SK-N-SH treated with all-trans-retinoic acid at 6 μM for 48 hours (cell line): ENCODE measurements around the gene OR1J1.

Experiments
- ATAC-seq: fragments of 200-7000 bp; cut with Tn5 transposase; 3 replicates; pipeline ENCODE4 v1.9.1; 2020; ENCODE audit warnings: mild to moderate bottlenecking, moderate library complexity
- ARNTL ChIP-seq: fragments of 450-650 bp; formaldehyde crosslinking; IDR thresholded peaks from 2 replicates; pipeline ENCODE4 v1.5.0; 2020; ENCODE audit warnings: low read depth, mild to moderate bottlenecking, moderate library complexity, borderline replicate concordance
- BACH2 ChIP-seq: fragments of 250-450 bp; sonication (Bioruptor Pico); IDR thresholded peaks from 2 replicates; pipeline ENCODE4 v1.9.0; 2021; ENCODE audit warnings: mild to moderate bottlenecking, borderline replicate concordance
- CSDC2 ChIP-seq: fragments of 250-450 bp; sonication (Bioruptor Pico); IDR thresholded peaks from 2 replicates; pipeline ENCODE4 v1.5.0; 2020; ENCODE audit warnings: mild to moderate bottlenecking, moderate library complexity
- ESRRG ChIP-seq: fragments of 250-450 bp; sonication (Bioruptor Pico); IDR thresholded peaks from 2 replicates; pipeline ENCODE4 v1.6.1; 2021; ENCODE audit warnings: mild to moderate bottlenecking
- GLIS3 ChIP-seq: fragments of 250-450 bp; sonication (Bioruptor Pico); IDR thresholded peaks from 2 replicates; pipeline ENCODE4 v1.5.0; 2020; ENCODE audit warnings: mild to moderate bottlenecking, moderate library complexity
- ISL1 ChIP-seq: fragments of 250-450 bp; sonication (Bioruptor Pico); IDR thresholded peaks from 2 replicates; pipeline ENCODE4 v2.1.2; 2022; ENCODE audit warnings: mild to moderate bottlenecking, moderate library complexity
- OSR1 ChIP-seq: fragments of 250-450 bp; sonication (Bioruptor Pico); IDR thresholded peaks from 2 replicates; pipeline ENCODE4 v1.8.0; 2022; ENCODE audit warnings: moderate library complexity, mild to moderate bottlenecking, inconsistent platforms
- PPARA ChIP-seq: fragments of 250-450 bp; sonication (Bioruptor Pico); IDR thresholded peaks from 2 replicates; pipeline ENCODE4 v1.5.0; 2020; ENCODE audit warnings: mild to moderate bottlenecking, borderline replicate concordance
- RARB ChIP-seq: fragments of 250-450 bp; sonication (Bioruptor Pico); IDR thresholded peaks from 2 replicates; pipeline ENCODE4 v1.8.0; 2021; ENCODE audit warnings: mild to moderate bottlenecking, moderate library complexity
- SNAI2 ChIP-seq: fragments of 250-450 bp; sonication (Bioruptor Pico); IDR thresholded peaks from 2 replicates; pipeline ENCODE4 v1.5.0; 2020; ENCODE audit warnings: mild to moderate bottlenecking, moderate library complexity
- TCF4 ChIP-seq: fragments of 250-450 bp; sonication (Bioruptor Pico); IDR thresholded peaks from 2 replicates; pipeline ENCODE4 v1.8.0; 2021; ENCODE audit warnings: mild to moderate bottlenecking, moderate library complexity, borderline replicate concordance
- TOX ChIP-seq: fragments of 250-450 bp; sonication (Bioruptor Pico); IDR thresholded peaks from 2 replicates; pipeline ENCODE4 v1.8.0; 2021; ENCODE audit warnings: mild to moderate bottlenecking, moderate library complexity, borderline replicate concordance
- ZC3H10 ChIP-seq: fragments of 250-450 bp; sonication (Bioruptor Pico); IDR thresholded peaks from 2 replicates; pipeline ENCODE4 v1.5.1; 2021; ENCODE audit warnings: mild to moderate bottlenecking, moderate library complexity
- ZFP3 ChIP-seq: fragments of 250-450 bp; sonication (Bioruptor Pico); IDR thresholded peaks from 2 replicates; pipeline ENCODE4 v1.5.0; 2020; ENCODE audit warnings: mild to moderate bottlenecking, moderate library complexity
- ZFP30 ChIP-seq: fragments of 450-650 bp; formaldehyde crosslinking; IDR thresholded peaks from 2 replicates; pipeline ENCODE4 v1.5.0; 2022; ENCODE audit warnings: mild to moderate bottlenecking, moderate library complexity
- ZNF565 ChIP-seq: fragments of 450-650 bp; formaldehyde crosslinking; conservative IDR thresholded peaks from 2 replicates; pipeline ENCODE4 v1.5.0; 2020; ENCODE audit warnings: low read depth, mild to moderate bottlenecking, moderate library complexity
- ZNF70 ChIP-seq: fragments of 450-650 bp; formaldehyde crosslinking; IDR thresholded peaks from 2 replicates; pipeline ENCODE4 v1.5.0; 2020; ENCODE audit warnings: mild to moderate bottlenecking, moderate library complexity
- ZNF8 ChIP-seq: fragments of 450-650 bp; formaldehyde crosslinking; IDR thresholded peaks from 2 replicates; pipeline ENCODE4 v1.5.0; 2020; ENCODE audit warnings: mild to moderate bottlenecking, moderate library complexity
- TF ChIP-seq, protein P1 (sequence below): fragments of 250-450 bp; sonication (Bioruptor Pico); IDR thresholded peaks from 2 replicates; pipeline ENCODE4 v1.5.1; 2020; ENCODE audit warnings: low read depth, mild to moderate bottlenecking, moderate library complexity
- TF ChIP-seq, protein P2 (sequence below): fragments of 250-450 bp; sonication (Bioruptor Pico); IDR thresholded peaks from 2 replicates; pipeline ENCODE4 v1.8.0; 2020; ENCODE audit warnings: mild to moderate bottlenecking, moderate library complexity, borderline replicate concordance
- TF ChIP-seq, protein P3 (sequence below): fragments of 250-450 bp; sonication (Bioruptor Pico); IDR thresholded peaks from 2 replicates; pipeline ENCODE4 v1.5.0; 2020; ENCODE audit warnings: mild to moderate bottlenecking, moderate library complexity
- TF ChIP-seq, protein P4 (sequence below): fragments of 250-450 bp; sonication (Bioruptor Pico); IDR thresholded peaks from 2 replicates; pipeline ENCODE4 v1.5.1; 2021; ENCODE audit warnings: mild to moderate bottlenecking, moderate library complexity

The OR1J1 gene, protein sequence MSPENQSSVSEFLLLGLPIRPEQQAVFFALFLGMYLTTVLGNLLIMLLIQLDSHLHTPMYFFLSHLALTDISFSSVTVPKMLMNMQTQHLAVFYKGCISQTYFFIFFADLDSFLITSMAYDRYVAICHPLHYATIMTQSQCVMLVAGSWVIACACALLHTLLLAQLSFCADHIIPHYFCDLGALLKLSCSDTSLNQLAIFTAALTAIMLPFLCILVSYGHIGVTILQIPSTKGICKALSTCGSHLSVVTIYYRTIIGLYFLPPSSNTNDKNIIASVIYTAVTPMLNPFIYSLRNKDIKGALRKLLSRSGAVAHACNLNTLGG

DNA sequence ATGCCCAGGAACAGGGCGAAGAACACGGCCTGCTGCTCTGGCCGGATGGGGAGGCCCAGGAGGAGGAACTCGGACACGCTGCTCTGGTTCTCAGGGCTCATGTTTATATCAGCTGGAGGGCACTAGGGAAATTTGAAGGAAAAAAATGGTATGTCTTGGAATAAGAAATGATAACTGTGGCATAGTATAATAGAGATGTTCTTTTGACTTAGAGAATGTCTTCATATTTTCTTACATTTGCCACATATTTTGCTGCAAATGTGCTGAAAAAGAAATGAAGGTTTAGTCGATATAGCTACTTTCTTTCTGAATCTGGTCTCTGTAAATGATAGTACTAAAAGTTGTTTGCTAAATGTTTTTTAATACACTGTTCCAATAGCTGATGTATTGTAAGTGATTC lies at the start of gene OR1J1:
Gene OR1J1, minus strand, starts transcription at position 101 of the 400 bp plus-strand sequence. Its CDS starts 0 bp downstream, at position 101.
- TF ChIP-seq ARNTL (no peak), TOX (CRISPR knock-in tag) (no peak), ZFP30 (no peak), ZNF565 (CRISPR knock-in tag) (no peak), OSR1 (no peak), GLIS3 (CRISPR knock-in tag) (no peak), TCF4 (CRISPR knock-in tag) (no peak), ESRRG (CRISPR knock-in tag) (no peak), CSDC2 (CRISPR knock-in tag) (no peak), PPARA (no peak)
- ATAC-seq, result no peak

DNA sequence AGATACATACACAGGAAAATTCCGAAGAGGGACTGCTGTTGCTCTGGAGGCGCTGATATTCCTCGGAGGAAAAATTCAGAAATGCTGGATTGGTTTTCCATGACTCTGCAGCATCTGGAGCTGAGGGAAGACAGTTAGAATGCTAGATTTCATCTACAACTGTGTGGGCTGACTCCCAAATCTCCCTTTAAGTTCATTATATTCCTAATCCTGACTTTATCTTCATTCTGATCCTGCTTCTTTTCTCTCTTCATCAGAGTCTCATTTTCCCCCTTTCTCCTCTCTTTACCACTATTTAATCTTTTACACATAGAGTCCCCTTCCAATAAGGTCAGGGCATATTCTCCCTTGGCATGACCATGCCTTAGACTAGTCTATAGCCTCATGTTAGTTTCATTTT lies 49.5 kb upstream of the OR1J1 start, which contains the start of gene OR1N1:
Gene OR1N1, minus strand, starts transcription at position 101 of the 400 bp plus-strand sequence. Its CDS starts 0 bp downstream, at position 101.
- no peak for TF ChIP-seq ZFP30
- TF ChIP-seq ZNF565 (CRISPR knock-in tag), result no peak
- no peak for TF ChIP-seq ZC3H10
- no peak for TF ChIP-seq ZNF70 (CRISPR knock-in tag)
- TF ChIP-seq, protein P1, sequence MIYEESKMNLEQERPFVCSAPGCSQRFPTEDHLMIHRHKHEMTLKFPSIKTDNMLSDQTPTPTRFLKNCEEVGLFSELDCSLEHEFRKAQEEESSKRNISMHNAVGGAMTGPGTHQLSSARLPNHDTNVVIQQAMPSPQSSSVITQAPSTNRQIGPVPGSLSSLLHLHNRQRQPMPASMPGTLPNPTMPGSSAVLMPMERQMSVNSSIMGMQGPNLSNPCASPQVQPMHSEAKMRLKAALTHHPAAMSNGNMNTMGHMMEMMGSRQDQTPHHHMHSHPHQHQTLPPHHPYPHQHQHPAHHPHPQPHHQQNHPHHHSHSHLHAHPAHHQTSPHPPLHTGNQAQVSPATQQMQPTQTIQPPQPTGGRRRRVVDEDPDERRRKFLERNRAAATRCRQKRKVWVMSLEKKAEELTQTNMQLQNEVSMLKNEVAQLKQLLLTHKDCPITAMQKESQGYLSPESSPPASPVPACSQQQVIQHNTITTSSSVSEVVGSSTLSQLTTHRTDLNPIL (CRISPR knock-in tag), result no peak
- TF ChIP-seq SNAI2 (CRISPR knock-in tag), result no peak
- no peak for TF ChIP-seq ISL1
- no peak for TF ChIP-seq OSR1
- TF ChIP-seq RARB (CRISPR knock-in tag), result no peak
- no peak for TF ChIP-seq BACH2 (CRISPR knock-in tag)
- ATAC-seq, result no peak

DNA sequence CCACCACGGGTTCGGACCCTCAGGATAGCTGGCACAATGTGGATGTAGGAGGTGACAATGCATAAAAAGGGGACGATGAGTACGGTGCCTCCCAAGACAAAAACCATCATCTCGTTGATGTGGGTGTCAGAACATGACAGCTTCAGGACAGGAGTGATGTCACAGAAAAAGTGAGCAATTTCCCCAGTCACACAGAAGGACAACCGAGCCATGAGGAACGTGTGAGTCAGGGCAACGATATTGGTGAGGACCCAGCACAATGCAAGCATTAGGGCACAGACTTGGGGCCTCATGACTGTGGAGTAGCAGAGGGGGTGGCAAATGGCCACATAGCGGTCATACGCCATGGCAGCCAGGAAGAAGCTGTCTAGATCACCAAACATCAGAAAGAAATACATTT lies 48.9 kb upstream of the OR1J1 start:
- no peak for ATAC-seq
- TF ChIP-seq TCF4 (CRISPR knock-in tag), result no peak
- TF ChIP-seq GLIS3 (CRISPR knock-in tag), result no peak
- no peak for TF ChIP-seq TOX (CRISPR knock-in tag)
- TF ChIP-seq ARNTL, result no peak
- no peak for TF ChIP-seq ISL1
- TF ChIP-seq, protein P2, sequence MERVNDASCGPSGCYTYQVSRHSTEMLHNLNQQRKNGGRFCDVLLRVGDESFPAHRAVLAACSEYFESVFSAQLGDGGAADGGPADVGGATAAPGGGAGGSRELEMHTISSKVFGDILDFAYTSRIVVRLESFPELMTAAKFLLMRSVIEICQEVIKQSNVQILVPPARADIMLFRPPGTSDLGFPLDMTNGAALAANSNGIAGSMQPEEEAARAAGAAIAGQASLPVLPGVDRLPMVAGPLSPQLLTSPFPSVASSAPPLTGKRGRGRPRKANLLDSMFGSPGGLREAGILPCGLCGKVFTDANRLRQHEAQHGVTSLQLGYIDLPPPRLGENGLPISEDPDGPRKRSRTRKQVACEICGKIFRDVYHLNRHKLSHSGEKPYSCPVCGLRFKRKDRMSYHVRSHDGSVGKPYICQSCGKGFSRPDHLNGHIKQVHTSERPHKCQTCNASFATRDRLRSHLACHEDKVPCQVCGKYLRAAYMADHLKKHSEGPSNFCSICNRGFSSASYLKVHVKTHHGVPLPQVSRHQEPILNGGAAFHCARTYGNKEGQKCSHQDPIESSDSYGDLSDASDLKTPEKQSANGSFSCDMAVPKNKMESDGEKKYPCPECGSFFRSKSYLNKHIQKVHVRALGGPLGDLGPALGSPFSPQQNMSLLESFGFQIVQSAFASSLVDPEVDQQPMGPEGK (CRISPR knock-in tag), result no peak
- TF ChIP-seq ZNF8, result no peak
- no peak for TF ChIP-seq RARB (CRISPR knock-in tag)
- TF ChIP-seq, protein P3, sequence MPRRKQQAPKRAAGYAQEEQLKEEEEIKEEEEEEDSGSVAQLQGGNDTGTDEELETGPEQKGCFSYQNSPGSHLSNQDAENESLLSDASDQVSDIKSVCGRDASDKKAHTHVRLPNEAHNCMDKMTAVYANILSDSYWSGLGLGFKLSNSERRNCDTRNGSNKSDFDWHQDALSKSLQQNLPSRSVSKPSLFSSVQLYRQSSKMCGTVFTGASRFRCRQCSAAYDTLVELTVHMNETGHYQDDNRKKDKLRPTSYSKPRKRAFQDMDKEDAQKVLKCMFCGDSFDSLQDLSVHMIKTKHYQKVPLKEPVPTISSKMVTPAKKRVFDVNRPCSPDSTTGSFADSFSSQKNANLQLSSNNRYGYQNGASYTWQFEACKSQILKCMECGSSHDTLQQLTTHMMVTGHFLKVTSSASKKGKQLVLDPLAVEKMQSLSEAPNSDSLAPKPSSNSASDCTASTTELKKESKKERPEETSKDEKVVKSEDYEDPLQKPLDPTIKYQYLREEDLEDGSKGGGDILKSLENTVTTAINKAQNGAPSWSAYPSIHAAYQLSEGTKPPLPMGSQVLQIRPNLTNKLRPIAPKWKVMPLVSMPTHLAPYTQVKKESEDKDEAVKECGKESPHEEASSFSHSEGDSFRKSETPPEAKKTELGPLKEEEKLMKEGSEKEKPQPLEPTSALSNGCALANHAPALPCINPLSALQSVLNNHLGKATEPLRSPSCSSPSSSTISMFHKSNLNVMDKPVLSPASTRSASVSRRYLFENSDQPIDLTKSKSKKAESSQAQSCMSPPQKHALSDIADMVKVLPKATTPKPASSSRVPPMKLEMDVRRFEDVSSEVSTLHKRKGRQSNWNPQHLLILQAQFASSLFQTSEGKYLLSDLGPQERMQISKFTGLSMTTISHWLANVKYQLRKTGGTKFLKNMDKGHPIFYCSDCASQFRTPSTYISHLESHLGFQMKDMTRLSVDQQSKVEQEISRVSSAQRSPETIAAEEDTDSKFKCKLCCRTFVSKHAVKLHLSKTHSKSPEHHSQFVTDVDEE (CRISPR knock-in tag), result no peak
- TF ChIP-seq, protein P4, sequence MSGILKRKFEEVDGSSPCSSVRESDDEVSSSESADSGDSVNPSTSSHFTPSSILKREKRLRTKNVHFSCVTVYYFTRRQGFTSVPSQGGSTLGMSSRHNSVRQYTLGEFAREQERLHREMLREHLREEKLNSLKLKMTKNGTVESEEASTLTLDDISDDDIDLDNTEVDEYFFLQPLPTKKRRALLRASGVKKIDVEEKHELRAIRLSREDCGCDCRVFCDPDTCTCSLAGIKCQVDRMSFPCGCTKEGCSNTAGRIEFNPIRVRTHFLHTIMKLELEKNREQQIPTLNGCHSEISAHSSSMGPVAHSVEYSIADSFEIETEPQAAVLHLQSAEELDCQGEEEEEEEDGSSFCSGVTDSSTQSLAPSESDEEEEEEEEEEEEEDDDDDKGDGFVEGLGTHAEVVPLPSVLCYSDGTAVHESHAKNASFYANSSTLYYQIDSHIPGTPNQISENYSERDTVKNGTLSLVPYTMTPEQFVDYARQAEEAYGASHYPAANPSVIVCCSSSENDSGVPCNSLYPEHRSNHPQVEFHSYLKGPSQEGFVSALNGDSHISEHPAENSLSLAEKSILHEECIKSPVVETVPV (CRISPR knock-in tag), result no peak
- no peak for TF ChIP-seq ZC3H10
- no peak for TF ChIP-seq ZNF565 (CRISPR knock-in tag)
- no peak for TF ChIP-seq CSDC2 (CRISPR knock-in tag)

DNA sequence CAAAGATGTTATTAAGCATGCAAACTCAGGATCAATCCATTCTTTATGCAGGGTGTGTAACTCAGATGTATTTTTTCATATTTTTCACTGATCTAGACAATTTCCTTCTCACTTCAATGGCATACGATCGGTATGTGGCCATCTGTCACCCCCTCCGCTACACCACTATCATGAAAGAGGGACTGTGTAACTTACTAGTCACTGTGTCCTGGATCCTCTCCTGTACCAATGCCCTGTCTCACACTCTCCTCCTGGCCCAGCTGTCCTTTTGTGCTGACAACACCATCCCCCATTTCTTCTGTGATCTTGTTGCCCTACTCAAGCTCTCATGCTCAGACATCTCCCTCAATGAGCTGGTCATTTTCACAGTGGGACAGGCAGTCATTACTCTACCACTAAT lies 41.6 kb upstream of the OR1J1 start:
- TF ChIP-seq ZFP30 (no peak), ZC3H10 (no peak), GLIS3 (CRISPR knock-in tag) (no peak), ISL1 (no peak), ZNF70 (CRISPR knock-in tag) (no peak), ZFP3 (CRISPR knock-in tag) (no peak)
- ATAC-seq, result no peak
